CD4-positive, alpha-beta T cell treated with Interleukin-17A for 1 hour (primary cell): ENCODE data around the gene ABHD6.
A peak's percentile ranks its signal among the peaks of the same experiment; 100 is the strongest.
"Not testable (repeated sequence)": the region's sequence is repeated elsewhere in the genome, so short reads cannot be mapped to it uniquely, and the experiment has no call there.

Source experiments
- DNase-seq: peaks from one replicate; pipeline ENCODE4 v3.0.0-alpha.2; 2020

Gene ABHD6

GRCh38 chr3:58324391-58325390, 87.1 kb downstream of the ABHD6 start:
- DNase-seq, result peak; percentile 11

- DNase-seq, result no peak
Measured at GRCh38 chr3:58325525-58325992, 88.0 kb downstream of the ABHD6 start.

- no peak for DNase-seq
Measured at GRCh38 chr3:58326267-58326900, 88.8 kb downstream of the ABHD6 start.

GRCh38 chr3:58329150-58329921, 91.7 kb downstream of the ABHD6 start:
- no peak for DNase-seq

GRCh38 chr3:58329922-58330413, 92.4 kb downstream of the ABHD6 start:
- DNase-seq, result no peak

- DNase-seq, result no peak
Measured at GRCh38 chr3:58331593-58332152, 94.1 kb downstream of the ABHD6 start.

- DNase-seq, result peak; percentile 81
Measured at GRCh38 chr3:58332575-58333188, 95.1 kb downstream of the ABHD6 start, which contains the start of gene PXK. TSS of gene PXK (plus strand) at chr3:58332892. CDS start at chr3:58332989, 97 bp downstream.

- DNase-seq, result peak; percentile 23
Measured at GRCh38 chr3:58333206-58334012, 95.8 kb downstream of the ABHD6 start.

GRCh38 chr3:58334013-58334321, 96.4 kb downstream of the ABHD6 start:
- no peak for DNase-seq

GRCh38 chr3:58334506-58334884, 96.9 kb downstream of the ABHD6 start:
- no peak for DNase-seq

GRCh38 chr3:58335652-58335947, 98.0 kb downstream of the ABHD6 start:
- DNase-seq, result no peak

GRCh38 chr3:58336135-58336882, 98.7 kb downstream of the ABHD6 start:
- no peak for DNase-seq

GRCh38 chr3:58337190-58337589, 99.6 kb downstream of the ABHD6 start:
- DNase-seq, result no peak

- not testable (repeated sequence) for DNase-seq
Measured at GRCh38 chr3:58339146-58339545, 101.6 kb downstream of the ABHD6 start.

- no peak for DNase-seq
Measured at GRCh38 chr3:58340594-58341244, 103.1 kb downstream of the ABHD6 start.

GRCh38 chr3:58341376-58341775, 103.8 kb downstream of the ABHD6 start:
- DNase-seq, result no peak

- no peak for DNase-seq
Measured at GRCh38 chr3:58342676-58343075, 105.1 kb downstream of the ABHD6 start.
